H9 (cell line): ENCODE measurements around the gene CLEC16A. TPM values are rescaled to one million over a fixed set of nuclear protein-coding genes. Genes with fewer than 3 reads are reported as not detected.

Experiments
- DNase-seq: peaks from one replicate; pipeline ENCODE4 v3.0.0-alpha.2; 2017
- H2AFZ ChIP-seq: one replicate; pipeline ENCODE4 v1.6.1; 2013; ENCODE audit warnings: mild to moderate bottlenecking, low read length, control low read depth, moderate library complexity
- H2AK5ac ChIP-seq: 2 replicates; pipeline ENCODE4 v1.6.1; 2013; ENCODE audit warnings: low read length, control low read depth, mixed read lengths; ENCODE audit not compliant: insufficient read length
- H2BK120ac ChIP-seq: one replicate; pipeline ENCODE4 v1.6.1; 2013; ENCODE audit warnings: low read depth, mild to moderate bottlenecking, low read length, control low read depth, inconsistent platforms; ENCODE audit not compliant: poor library complexity, severe bottlenecking
- H2BK12ac ChIP-seq: 2 replicates; pipeline ENCODE4 v1.6.1; 2013; ENCODE audit warnings: low read length, control low read depth, mixed read lengths, low read depth; ENCODE audit not compliant: insufficient read length
- H2BK15ac ChIP-seq: 2 replicates; pipeline ENCODE4 v1.6.1; 2013; ENCODE audit warnings: low read depth, low read length, control low read depth
- H2BK20ac ChIP-seq: one replicate; pipeline ENCODE4 v1.6.1; 2013; ENCODE audit warnings: low read depth, mild to moderate bottlenecking, low read length, control low read depth, inconsistent platforms; ENCODE audit not compliant: poor library complexity, severe bottlenecking
- H2BK5ac ChIP-seq: 2 replicates; pipeline ENCODE4 v1.6.1; 2013; ENCODE audit warnings: low read length, control low read depth, mixed read lengths; ENCODE audit not compliant: insufficient read length
- H3K14ac ChIP-seq: 2 replicates; pipeline ENCODE4 v1.6.1; 2013; ENCODE audit warnings: low read length, control low read depth; ENCODE audit not compliant: insufficient read depth
- H3K18ac ChIP-seq: 2 replicates; pipeline ENCODE4 v1.6.1; 2013; ENCODE audit warnings: low read depth, mild to moderate bottlenecking, mixed read lengths, low read length, control low read depth; ENCODE audit not compliant: insufficient read length
- H3K23ac ChIP-seq: 2 replicates; pipeline ENCODE4 v1.6.1; 2013; ENCODE audit warnings: low read length, control low read depth, mixed read lengths, low read depth; ENCODE audit not compliant: insufficient read length
- H3K23me2 ChIP-seq: 2 replicates; pipeline ENCODE4 v1.6.1; 2013; ENCODE audit warnings: low read depth, mild to moderate bottlenecking, mixed read lengths, low read length, control low read depth; ENCODE audit not compliant: insufficient read length, poor library complexity, severe bottlenecking
- H3K27ac ChIP-seq: 2 replicates; pipeline ENCODE4 v1.5.1; 2013; ENCODE audit warnings: low read length, control low read depth, mixed read lengths, low read depth; ENCODE audit not compliant: insufficient read length
- H3K27me3 ChIP-seq: 2 replicates; pipeline ENCODE4 v1.6.1; 2013; ENCODE audit warnings: low read length, control low read depth, inconsistent platforms; ENCODE audit not compliant: insufficient read depth
- H3K4ac ChIP-seq: 2 replicates; pipeline ENCODE4 v1.6.1; 2013; ENCODE audit warnings: low read depth, mild to moderate bottlenecking, control low read depth, inconsistent platforms, low read length, moderate library complexity
- H3K4me1 ChIP-seq: 2 replicates; pipeline ENCODE4 v1.6.1; 2013; ENCODE audit warnings: low read length, control low read depth, inconsistent platforms; ENCODE audit not compliant: insufficient read depth
- H3K4me2 ChIP-seq: 2 replicates; pipeline ENCODE4 v1.6.1; 2013; ENCODE audit warnings: low read length, control low read depth, mixed read lengths; ENCODE audit not compliant: insufficient read length, insufficient read depth
- H3K56ac ChIP-seq: 2 replicates; pipeline ENCODE4 v1.6.1; 2013; ENCODE audit warnings: low read depth, mild to moderate bottlenecking, mixed read lengths, low read length, control low read depth; ENCODE audit not compliant: insufficient read length
- H3K79me1 ChIP-seq: 2 replicates; pipeline ENCODE4 v1.6.1; 2013; ENCODE audit warnings: low read depth, mild to moderate bottlenecking, moderate library complexity, low read length, control low read depth, inconsistent platforms; ENCODE audit not compliant: insufficient read depth, poor library complexity, severe bottlenecking
- H3K79me2 ChIP-seq: 2 replicates; pipeline ENCODE4 v1.6.1; 2013; ENCODE audit warnings: low read length, control low read depth, inconsistent platforms; ENCODE audit not compliant: insufficient read depth
- H3K9ac ChIP-seq: 2 replicates; pipeline ENCODE4 v1.6.1; 2013; ENCODE audit warnings: low read length, control low read depth, mixed read lengths; ENCODE audit not compliant: insufficient read length; ENCODE audit errors: extremely low read depth
- H3K9me3 ChIP-seq: one replicate; pipeline ENCODE4 v1.6.1; 2013; ENCODE audit warnings: low read depth, low read length, inconsistent platforms; ENCODE audit not compliant: control insufficient read depth
- H3T11ph ChIP-seq: one replicate; pipeline ENCODE4 v1.6.1; 2013; ENCODE audit warnings: mild to moderate bottlenecking, low read length, control low read depth, inconsistent platforms
- H4K20me1 ChIP-seq: one replicate; pipeline ENCODE4 v1.6.1; 2013; ENCODE audit not compliant: control insufficient read depth, insufficient read length, insufficient read depth
- H4K5ac ChIP-seq: 2 replicates; pipeline ENCODE4 v1.6.1; 2013; ENCODE audit warnings: low read depth, mild to moderate bottlenecking, mixed read lengths, low read length, control low read depth; ENCODE audit not compliant: insufficient read length
- H4K8ac ChIP-seq: replicated peaks from 2 replicates; pipeline ENCODE4 v1.6.1; 2013; ENCODE audit warnings: low read length, control low read depth, mixed read lengths, low read depth; ENCODE audit not compliant: insufficient read length
- H4K91ac ChIP-seq: 2 replicates; pipeline ENCODE4 v1.6.1; 2013; ENCODE audit warnings: low read depth, mild to moderate bottlenecking, moderate library complexity, mixed read lengths, low read length, control low read depth; ENCODE audit not compliant: insufficient read length
- H3K27ac Mint-ChIP-seq, 3 experiments: 2 replicates in 2 of 3; 3 replicates in 1 of 3; pipeline ENCODE4 v1.8.0; 2020 to 2021; ENCODE audit warnings: mixed read lengths in 3 of 3, mild to moderate bottlenecking in 1 of 3, moderate library complexity in 1 of 3
- H3K27me3 Mint-ChIP-seq: 2 replicates; pipeline ENCODE4 v1.8.0; 2021; ENCODE audit warnings: low read depth, mild to moderate bottlenecking, moderate library complexity, mixed read lengths
- H3K36me3 Mint-ChIP-seq, 3 experiments: 2 replicates in 2 of 3; 3 replicates in 1 of 3; pipeline ENCODE4 v1.8.0; 2020 to 2021; ENCODE audit warnings: low read depth in 3 of 3, mixed read lengths in 3 of 3; ENCODE audit not compliant: insufficient read depth in 1 of 3
- H3K4me1 Mint-ChIP-seq, 2 experiments: 2 replicates each; pipeline ENCODE4 v1.8.0; 2020; ENCODE audit warnings: mixed read lengths in 2 of 2
- H3K4me3 Mint-ChIP-seq, 2 experiments: 2 replicates in 1 of 2; 3 replicates in 1 of 2; pipeline ENCODE4 v1.8.0; 2020 to 2021; ENCODE audit warnings: mild to moderate bottlenecking in 2 of 2, mixed read lengths in 2 of 2, moderate library complexity in 1 of 2
- H3K9me3 Mint-ChIP-seq, 2 experiments: 2 replicates in 1 of 2; 3 replicates in 1 of 2; pipeline ENCODE4 v1.8.0; 2020; ENCODE audit warnings: mild to moderate bottlenecking in 2 of 2, mixed read lengths in 2 of 2, moderate library complexity in 1 of 2
- CTCF ChIP-seq: fragments of 200-600 bp; sonication (generic); conservative IDR thresholded peaks from 3 replicates; pipeline ENCODE4 v1.8.0; 2021; ENCODE audit warnings: antibody characterized with exemption, mild to moderate bottlenecking
- WGBS: extraction: QIAGEN DNeasy Blood & Tissue Kit; methylation state at CpG from one replicate; pipeline ENCODE4 v1.1.7; 2013; ENCODE audit warnings: missing lambda C conversion rate, low lambda C conversion rate, mixed read lengths; ENCODE audit not compliant: insufficient read length; ENCODE audit errors: extremely low coverage; 5-methylcytosine and 5-hydroxymethylcytosine counted together
- total RNA-seq: library from RNA; stranded (reverse); gene quantifications from 2 replicates; pipeline ENCODE4 v1.2.1, GENCODE V29; 2021

The CLEC16A gene
- total RNA-seq, 1 experiment from 2014 or later: 15.2 TPM

DNA sequence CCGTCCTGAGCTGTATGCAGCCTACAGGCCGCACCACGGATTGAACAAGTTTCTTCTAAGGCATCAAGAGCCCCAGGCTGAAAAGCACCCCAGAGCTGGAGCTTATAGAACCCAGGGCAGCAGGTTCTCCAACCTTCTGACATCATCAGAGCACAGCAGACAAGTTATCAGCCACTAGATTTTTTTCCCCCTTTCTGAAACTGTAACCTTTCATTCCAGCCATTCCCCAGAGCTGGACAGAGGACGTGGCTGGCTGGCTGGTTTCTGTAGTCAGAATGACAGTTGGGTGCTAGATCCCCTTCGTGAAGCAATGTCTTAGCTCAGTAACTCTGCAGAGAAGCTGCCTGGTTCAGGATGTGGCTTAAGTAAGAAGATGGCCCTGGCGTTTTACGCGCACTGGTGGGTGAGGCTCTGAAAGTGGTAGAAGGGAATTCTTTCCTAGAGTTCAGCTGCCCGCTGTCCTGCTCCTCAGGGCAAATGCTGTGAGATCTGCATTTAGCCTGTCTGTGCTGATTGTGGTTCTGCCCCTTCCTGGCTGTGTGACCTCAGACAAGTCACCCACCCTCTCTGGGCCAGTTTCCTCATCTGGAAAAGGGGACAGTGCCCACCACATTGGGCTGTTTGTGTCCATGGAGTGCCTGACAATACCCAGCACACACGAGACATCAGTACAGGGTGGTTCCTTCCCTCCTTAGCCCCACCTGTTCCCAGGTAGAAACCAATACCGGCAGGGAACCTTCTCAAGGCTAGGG lies 11.2 kb upstream of the CLEC16A start:
- Histone ChIP-seq H4K5ac (no peak overlapping the region), H2BK5ac (no peak overlapping the region), H3K18ac (no peak overlapping the region), H2AFZ (no peak overlapping the region), H3K9me3 (no peaks in the 10 kb centered on the region), H3K23ac (no peak overlapping the region), H4K91ac (no peak overlapping the region), H2BK20ac (no peak overlapping the region), H3K56ac (no peak overlapping the region), H3K4me2 (no peak overlapping the region), H3K27me3 (no peaks in the 10 kb centered on the region), H2BK15ac (no peak overlapping the region), H3K4me1 (no peaks in the 10 kb centered on the region), H3K27ac (no peak overlapping the region), H3K9ac (no peak overlapping the region), H3K79me2 (no peaks in the 10 kb centered on the region), H3K23me2 (no peaks in the 10 kb centered on the region), H3K4ac (no peak overlapping the region), H3K14ac (no peak overlapping the region), H2AK5ac (no peak overlapping the region), H3K79me1 (no peaks in the 10 kb centered on the region), H4K8ac (no peak overlapping the region), H2BK120ac (no peak overlapping the region), H3T11ph (no peak overlapping the region), H2BK12ac (no peak overlapping the region), H4K20me1 (no peaks in the 10 kb centered on the region)
- TF ChIP-seq CTCF: no peak
- Mint-ChIP-seq H3K27ac (no peak overlapping the region), H3K4me3 (no peak overlapping the region), H3K36me3 (peaks cover 2 to 20% (median 18%) of the 10 kb centered on the region in 3 experiments; a peak in 6 of 7 replicates), H3K27me3 (no peaks in the 10 kb centered on the region), H3K9me3 (no peaks in the 10 kb centered on the region), H3K4me1 (peaks cover 0 to 2% of the 10 kb centered on the region in 2 experiments; a peak in 2 of 4 replicates)
- whole genome bisulfite sequencing: no CpG with 5 or more reads among the region's 11 CpGs
- DNase-seq: no peak
